ENCODE results near the gene FGD3.

DNA sequence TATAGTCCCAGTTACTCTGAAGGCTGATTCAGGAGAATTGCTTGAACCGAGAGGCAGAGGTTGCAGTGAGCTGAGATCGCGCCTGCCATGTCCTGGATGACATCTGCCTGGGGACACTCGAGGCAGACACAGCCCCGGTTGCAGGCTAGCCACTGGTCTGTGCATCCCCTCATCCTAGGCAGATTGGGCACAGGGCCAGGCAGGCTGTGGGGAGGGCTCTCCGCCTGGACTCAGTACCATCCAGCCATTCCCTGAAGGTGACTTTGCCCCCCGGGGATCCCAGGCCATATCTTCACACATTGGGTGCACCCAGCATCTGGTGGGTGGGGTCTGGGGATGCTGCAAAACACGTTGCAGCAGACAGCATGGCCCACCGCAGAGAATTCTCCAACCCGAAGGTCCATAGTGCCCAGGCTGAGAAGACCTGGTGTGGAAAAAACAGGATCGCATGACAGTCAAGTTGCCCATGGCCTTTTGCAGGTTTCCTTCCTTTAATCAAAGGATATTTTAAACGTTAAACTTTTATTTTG, 60.3 kb downstream of the FGD3 start:
- TF ChIP-seq, protein P1, sequence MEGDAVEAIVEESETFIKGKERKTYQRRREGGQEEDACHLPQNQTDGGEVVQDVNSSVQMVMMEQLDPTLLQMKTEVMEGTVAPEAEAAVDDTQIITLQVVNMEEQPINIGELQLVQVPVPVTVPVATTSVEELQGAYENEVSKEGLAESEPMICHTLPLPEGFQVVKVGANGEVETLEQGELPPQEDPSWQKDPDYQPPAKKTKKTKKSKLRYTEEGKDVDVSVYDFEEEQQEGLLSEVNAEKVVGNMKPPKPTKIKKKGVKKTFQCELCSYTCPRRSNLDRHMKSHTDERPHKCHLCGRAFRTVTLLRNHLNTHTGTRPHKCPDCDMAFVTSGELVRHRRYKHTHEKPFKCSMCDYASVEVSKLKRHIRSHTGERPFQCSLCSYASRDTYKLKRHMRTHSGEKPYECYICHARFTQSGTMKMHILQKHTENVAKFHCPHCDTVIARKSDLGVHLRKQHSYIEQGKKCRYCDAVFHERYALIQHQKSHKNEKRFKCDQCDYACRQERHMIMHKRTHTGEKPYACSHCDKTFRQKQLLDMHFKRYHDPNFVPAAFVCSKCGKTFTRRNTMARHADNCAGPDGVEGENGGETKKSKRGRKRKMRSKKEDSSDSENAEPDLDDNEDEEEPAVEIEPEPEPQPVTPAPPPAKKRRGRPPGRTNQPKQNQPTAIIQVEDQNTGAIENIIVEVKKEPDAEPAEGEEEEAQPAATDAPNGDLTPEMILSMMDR (IDR thresholded peaks at IDR 0.05; ENCODE audit: low read depth, low read length, poor library complexity, severe bottlenecking) = no peak
- TF ChIP-seq EZH2phosphoT487 (IDR thresholded peaks at IDR 0.05; ENCODE audit: borderline replicate concordance, low read length) = no peak
